ENCODE data around the gene MAPKAP1. TPM values are rescaled to one million over a fixed set of nuclear protein-coding genes. Genes with fewer than 3 reads are reported as not detected.
A peak's percentile ranks its signal among the peaks of the same experiment; 100 is the strongest.

The MAPKAP1 gene
- total and polyA plus RNA-seq, 3 experiments from 2014 or later, result 64.7 to 119 (median 111) TPM

- peaks cover 0 to 21% (median 13%) of the 10 kb centered on the region in 3 donors for H3K36me3 Mint-ChIP-seq
- Histone ChIP-seq H3K4me1 (ENCODE audit: insufficient read depth, low read length) (peaks cover 22% of the 10 kb centered on the region), H3K9me3 (ENCODE audit: low read length) (no peaks in the 10 kb centered on the region), H3K27ac (ENCODE audit: low read depth, low read length) (no peak overlapping the region), H3K27me3 (ENCODE audit: insufficient read depth, low read length, poor library complexity, severe bottlenecking) (no peaks in the 10 kb centered on the region), H3K36me3 (ENCODE audit: insufficient read depth, low read length) (no peaks in the 10 kb centered on the region), H3K4me3 (ENCODE audit: low read length) (no peak overlapping the region)
- peak overlapping the region in 3 of 7 donors; percentile 5 to 24 (median 12) for H3K4me3 Mint-ChIP-seq
- no peaks in the 10 kb centered on the region for H3K9me3 Mint-ChIP-seq
- H3K4me1 Mint-ChIP-seq, result peaks cover 26 to 43% (median 42%) of the 10 kb centered on the region in 3 donors
- ChIA-PET POLR2A (no interaction called here), CTCF (no interaction called here)
- no peaks in the 10 kb centered on the region for H3K27me3 Mint-ChIP-seq
- DNase-seq, result no peak
- peak overlapping the region; percentile 0 to 86 (median 66) for H3K27ac Mint-ChIP-seq
Measured at GRCh38 chr9:125522328-125522725, 184.7 kb downstream of the MAPKAP1 start.

- peaks cover 0 to 27% (median 16%) of the 10 kb centered on the region in 3 donors for H3K36me3 Mint-ChIP-seq
- no peaks in the 10 kb centered on the region for H3K27me3 ChIP-seq (ENCODE audit: insufficient read depth, low read length, poor library complexity, severe bottlenecking)
- H3K4me3 ChIP-seq (ENCODE audit: low read length), result no peak overlapping the region
- ChIA-PET POLR2A (no interaction called here), CTCF (no interaction called here)
- peak overlapping the region; percentile 4 to 86 (median 69) for H3K27ac Mint-ChIP-seq
- H3K4me1 Mint-ChIP-seq, result peaks cover 26 to 47% (median 42%) of the 10 kb centered on the region in 3 donors
- no peaks in the 10 kb centered on the region for H3K9me3 ChIP-seq (ENCODE audit: low read length)
- H3K27ac ChIP-seq (ENCODE audit: low read depth, low read length), result no peak overlapping the region
- H3K4me1 ChIP-seq (ENCODE audit: insufficient read depth, low read length), result peaks cover 22% of the 10 kb centered on the region
- H3K36me3 ChIP-seq (ENCODE audit: insufficient read depth, low read length), result no peaks in the 10 kb centered on the region
- no peaks in the 10 kb centered on the region for H3K9me3 Mint-ChIP-seq
- H3K4me3 Mint-ChIP-seq, result peak overlapping the region in 4 of 7 donors; percentile 4 to 48 (median 40)
- DNase-seq, result peak in 2 of 5 donors; percentile 25 to 58
- H3K27me3 Mint-ChIP-seq, result no peaks in the 10 kb centered on the region
Measured at GRCh38 chr9:125521462-125522327, 185.3 kb downstream of the MAPKAP1 start.

- POLR2A ChIA-PET, result no interaction called here
- Histone ChIP-seq H3K27me3 (ENCODE audit: insufficient read depth, low read length, poor library complexity, severe bottlenecking) (no peaks in the 10 kb centered on the region), H3K36me3 (ENCODE audit: insufficient read depth, low read length) (no peaks in the 10 kb centered on the region), H3K4me3 (ENCODE audit: low read length) (no peak overlapping the region), H3K27ac (ENCODE audit: low read depth, low read length) (no peak overlapping the region), H3K9me3 (ENCODE audit: low read length) (no peaks in the 10 kb centered on the region), H3K4me1 (ENCODE audit: insufficient read depth, low read length) (peaks cover 22% of the 10 kb centered on the region)
- H3K4me3 Mint-ChIP-seq, result no peak overlapping the region
- DNase-seq, result no peak
- H3K36me3 Mint-ChIP-seq, result peaks cover 0 to 27% (median 20%) of the 10 kb centered on the region in 3 donors
- H3K9me3 Mint-ChIP-seq, result no peaks in the 10 kb centered on the region
- CTCF ChIA-PET, result interaction anchor here (1.1 kb wide), 1 partner anchor 8 kb away, joined by 3 read pairs; no protein-coding TSS in a partner anchor
- no peaks in the 10 kb centered on the region for H3K27me3 Mint-ChIP-seq
- no peak overlapping the region for H3K27ac Mint-ChIP-seq
- peaks cover 27 to 57% (median 46%) of the 10 kb centered on the region in 3 donors for H3K4me1 Mint-ChIP-seq
Measured at GRCh38 chr9:125519734-125520133, 187.3 kb downstream of the MAPKAP1 start.

GRCh38 chr9:125517577-125517976 lies 189.4 kb downstream of the MAPKAP1 start:
- no peak overlapping the region for H3K4me3 Mint-ChIP-seq
- CTCF ChIA-PET, result no interaction called here
- no peak for DNase-seq

DNA sequence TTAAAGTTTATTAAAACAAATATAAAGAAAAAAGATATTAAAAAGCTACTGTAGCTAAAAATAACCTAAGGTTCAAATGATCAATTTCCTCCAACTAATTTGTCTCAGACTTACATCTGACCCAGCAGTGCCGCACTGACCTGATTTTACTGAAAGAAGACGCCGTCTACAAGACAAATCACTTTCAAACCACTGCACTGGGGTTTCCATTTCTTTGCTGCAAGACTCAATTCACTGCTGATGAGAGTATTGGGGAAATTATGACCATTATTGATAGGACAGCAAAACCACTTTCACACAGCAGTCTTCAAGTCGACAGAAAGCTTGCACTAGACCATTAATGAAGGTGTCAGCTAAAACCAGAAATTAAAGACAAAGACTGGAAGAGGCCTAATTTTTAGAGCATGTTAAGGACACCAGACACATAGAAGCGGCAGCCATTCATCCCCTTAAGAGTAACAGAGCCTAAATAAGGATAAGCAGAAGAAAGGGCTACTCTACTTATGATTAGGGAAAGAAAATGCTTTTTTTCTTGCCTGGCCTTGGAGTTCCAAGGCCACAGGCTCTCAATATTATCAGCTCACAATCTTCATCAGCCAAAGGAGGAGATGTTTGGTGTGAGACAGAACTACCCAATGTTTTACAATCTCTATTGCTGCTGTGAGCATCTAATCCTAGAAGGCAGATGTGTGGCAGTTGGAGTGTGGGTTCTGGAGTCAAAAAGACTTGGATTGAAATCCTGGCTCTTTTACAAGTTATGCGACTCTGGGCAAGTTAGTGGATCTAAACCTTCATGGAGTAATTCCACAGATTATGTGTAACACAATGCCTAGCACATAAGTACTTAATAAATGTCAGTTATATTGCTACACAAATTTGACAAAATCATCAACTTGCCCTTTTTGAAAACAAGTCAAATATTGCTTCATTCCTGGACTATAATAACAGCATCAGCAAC lies 190.7 kb downstream of the MAPKAP1 start:
- Mint-ChIP-seq H3K9me3 (no peaks in the 10 kb centered on the region), H3K36me3 (peaks cover 0 to 30% (median 23%) of the 10 kb centered on the region in 3 donors), H3K27me3 (no peaks in the 10 kb centered on the region), H3K27ac (peak overlapping the region in 2 of 8 donors; percentile 12 to 52), H3K4me1 (peaks cover 17 to 45% (median 29%) of the 10 kb centered on the region in 3 donors), H3K4me3 (no peak overlapping the region)
- Histone ChIP-seq H3K27ac (ENCODE audit: low read depth, low read length) (no peak overlapping the region), H3K36me3 (ENCODE audit: insufficient read depth, low read length) (peaks cover under 1% of the 10 kb centered on the region), H3K4me1 (ENCODE audit: insufficient read depth, low read length) (peaks cover 2% of the 10 kb centered on the region), H3K27me3 (ENCODE audit: insufficient read depth, low read length, poor library complexity, severe bottlenecking) (no peaks in the 10 kb centered on the region), H3K9me3 (ENCODE audit: low read length) (no peaks in the 10 kb centered on the region), H3K4me3 (ENCODE audit: low read length) (no peak overlapping the region)
- CTCF ChIA-PET, result no interaction called here
- no peak for DNase-seq
- POLR2A ChIA-PET, result no interaction called here

More at GRCh38 chr9:125517577-125517976, 189.4 kb downstream of the MAPKAP1 start:
- H3K9me3 Mint-ChIP-seq, result no peaks in the 10 kb centered on the region
- POLR2A ChIA-PET, result no interaction called here
- H3K4me1 Mint-ChIP-seq, result peaks cover 29 to 58% (median 42%) of the 10 kb centered on the region in 3 donors
- H3K27me3 ChIP-seq (ENCODE audit: insufficient read depth, low read length, poor library complexity, severe bottlenecking), result no peaks in the 10 kb centered on the region
- no peaks in the 10 kb centered on the region for H3K27me3 Mint-ChIP-seq
- peak overlapping the region in 2 of 8 donors; percentile 23 to 45 for H3K27ac Mint-ChIP-seq
- H3K27ac ChIP-seq (ENCODE audit: low read depth, low read length), result no peak overlapping the region
- no peaks in the 10 kb centered on the region for H3K9me3 ChIP-seq (ENCODE audit: low read length)
- H3K36me3 Mint-ChIP-seq, result peaks cover 0 to 27% (median 23%) of the 10 kb centered on the region in 3 donors
- H3K4me3 ChIP-seq (ENCODE audit: low read length), result no peak overlapping the region
- H3K4me1 ChIP-seq (ENCODE audit: insufficient read depth, low read length), result peaks cover 15% of the 10 kb centered on the region
- no peaks in the 10 kb centered on the region for H3K36me3 ChIP-seq (ENCODE audit: insufficient read depth, low read length)

DNA sequence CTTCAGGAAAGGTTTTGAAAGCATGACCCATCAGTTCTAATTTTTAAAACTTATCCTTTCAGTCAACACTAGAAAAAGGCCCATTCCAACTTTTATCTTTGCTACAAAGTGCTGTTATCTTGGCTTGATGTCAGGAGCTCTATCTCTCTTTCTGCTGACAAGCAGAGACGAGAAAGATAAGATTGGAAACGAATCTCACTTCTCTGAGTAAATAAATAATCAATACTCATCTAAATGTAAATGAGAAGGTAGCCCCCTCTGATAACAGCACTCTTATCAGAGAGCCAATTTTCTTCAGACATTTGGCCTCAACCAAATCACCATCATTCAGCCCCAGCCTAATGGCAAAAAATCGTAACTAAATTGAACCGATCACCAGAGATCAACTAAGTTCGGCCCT lies 191.7 kb downstream of the MAPKAP1 start:
- POLR2A ChIA-PET, result no interaction called here
- CTCF ChIA-PET, result no interaction called here
- no peaks in the 10 kb centered on the region for H3K27me3 Mint-ChIP-seq
- no peak for DNase-seq
- peaks cover 19 to 36% (median 19%) of the 10 kb centered on the region in 3 donors for H3K4me1 Mint-ChIP-seq
- H3K4me3 ChIP-seq (ENCODE audit: low read length), result no peak overlapping the region
- H3K36me3 Mint-ChIP-seq, result peaks cover 0 to 20% (median 16%) of the 10 kb centered on the region in 3 donors
- no peak overlapping the region for H3K27ac ChIP-seq (ENCODE audit: low read depth, low read length)
- no peak overlapping the region for H3K27ac Mint-ChIP-seq
- H3K4me1 ChIP-seq (ENCODE audit: insufficient read depth, low read length), result no peaks in the 10 kb centered on the region
- H3K36me3 ChIP-seq (ENCODE audit: insufficient read depth, low read length), result peaks cover 3% of the 10 kb centered on the region
- H3K27me3 ChIP-seq (ENCODE audit: insufficient read depth, low read length, poor library complexity, severe bottlenecking), result no peaks in the 10 kb centered on the region
- no peaks in the 10 kb centered on the region for H3K9me3 Mint-ChIP-seq
- H3K4me3 Mint-ChIP-seq, result no peak overlapping the region
- no peaks in the 10 kb centered on the region for H3K9me3 ChIP-seq (ENCODE audit: low read length)

- H3K4me1 Mint-ChIP-seq, result peaks cover 18 to 35% (median 19%) of the 10 kb centered on the region in 3 donors
- no peak overlapping the region for H3K27ac ChIP-seq (ENCODE audit: low read depth, low read length)
- peak overlapping the region in 2 of 8 donors; percentile 36 to 49 for H3K27ac Mint-ChIP-seq
- peaks cover 3% of the 10 kb centered on the region for H3K36me3 ChIP-seq (ENCODE audit: insufficient read depth, low read length)
- H3K36me3 Mint-ChIP-seq, result peaks cover 0 to 16% (median 16%) of the 10 kb centered on the region in 3 donors
- no peaks in the 10 kb centered on the region for H3K4me1 ChIP-seq (ENCODE audit: insufficient read depth, low read length)
- no peak for DNase-seq
- no peaks in the 10 kb centered on the region for H3K27me3 Mint-ChIP-seq
- peak overlapping the region in 2 of 7 donors; percentile 58 to 68 for H3K4me3 Mint-ChIP-seq
- ChIA-PET CTCF (no interaction called here), POLR2A (no interaction called here)
- H3K9me3 ChIP-seq (ENCODE audit: low read length), result no peaks in the 10 kb centered on the region
- no peaks in the 10 kb centered on the region for H3K27me3 ChIP-seq (ENCODE audit: insufficient read depth, low read length, poor library complexity, severe bottlenecking)
- H3K4me3 ChIP-seq (ENCODE audit: low read length), result no peak overlapping the region
- H3K9me3 Mint-ChIP-seq, result no peaks in the 10 kb centered on the region
Measured at GRCh38 chr9:125514468-125514867, 192.5 kb downstream of the MAPKAP1 start.

All from CD8-positive, alpha-beta memory T cell (primary cell).